Superior temporal gyrus (tissue), 1 donor: ENCODE data around the gene SGMS1.

Source experiments
- DNase-seq: peaks from one replicate; pipeline ENCODE4 v3.0.0-alpha.2; 2016; ENCODE audit errors: extremely low spot score

Gene SGMS1

DNA sequence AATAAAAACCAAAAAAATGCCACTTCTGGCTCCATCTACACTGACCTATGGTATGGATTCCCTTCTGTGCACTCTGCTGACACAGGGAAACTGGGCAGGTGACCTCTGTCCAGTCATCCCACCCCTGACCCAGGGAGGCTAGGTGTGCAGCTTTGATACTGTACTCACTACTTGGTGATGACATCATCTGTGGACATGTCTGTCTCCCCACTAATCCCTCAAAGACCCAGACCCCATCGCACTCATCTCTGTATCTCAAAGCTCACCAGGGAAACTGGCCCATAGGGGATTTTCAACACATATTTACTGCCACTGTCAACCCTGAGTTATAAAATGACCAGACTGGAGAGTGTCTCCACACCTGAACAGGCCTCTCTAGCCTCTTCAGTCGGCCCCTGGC, 10.6 kb downstream of the SGMS1 start:
- no peak for DNase-seq

DNA sequence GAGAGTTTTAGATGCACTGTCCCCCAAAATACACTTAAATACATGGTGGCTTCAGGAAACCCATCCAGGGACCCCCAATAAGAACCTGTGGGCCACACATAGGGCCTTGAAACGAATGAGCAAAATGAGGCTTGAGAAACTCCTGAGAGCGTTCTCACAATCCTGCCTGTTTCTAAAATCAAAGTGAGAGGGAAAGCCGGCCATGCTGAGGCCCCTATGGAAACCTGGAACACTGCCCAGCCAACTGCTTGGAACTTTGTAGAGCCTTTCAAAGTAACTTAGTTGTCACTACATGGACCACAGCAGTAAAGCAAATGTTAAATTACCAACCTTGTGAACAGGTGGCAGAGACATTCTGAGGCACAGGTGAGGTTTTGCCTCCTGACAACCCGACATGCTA, 13.4 kb downstream of the SGMS1 start:
- peak; percentile 32 for DNase-seq

DNA sequence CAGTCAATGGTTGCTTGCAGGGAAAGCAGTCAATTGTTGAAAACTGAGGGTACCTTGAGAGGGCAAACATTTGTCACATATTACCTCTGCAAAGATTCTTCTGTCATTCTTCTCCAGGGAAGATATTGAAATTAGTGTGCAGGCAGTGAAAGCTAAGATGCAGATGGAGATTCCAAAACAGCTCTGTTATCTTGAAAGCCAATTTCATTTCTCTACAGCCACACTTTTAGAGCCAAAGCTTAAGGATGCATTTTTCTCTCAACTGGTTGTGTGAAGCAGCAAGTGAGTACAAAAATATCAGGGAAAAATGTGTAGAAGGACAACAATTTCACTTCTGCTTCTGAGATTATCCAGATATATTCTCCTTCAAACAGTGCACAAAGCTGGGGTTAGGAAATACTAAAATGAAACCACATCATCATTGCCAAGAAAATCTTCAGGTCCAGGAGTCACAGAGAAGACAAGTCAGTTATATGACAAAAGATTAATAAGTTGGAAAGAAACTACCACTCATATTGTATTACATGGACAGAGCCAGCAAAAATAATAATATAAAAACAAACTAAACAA, 16.3 kb downstream of the SGMS1 start:
- peak; percentile 25 for DNase-seq

DNA sequence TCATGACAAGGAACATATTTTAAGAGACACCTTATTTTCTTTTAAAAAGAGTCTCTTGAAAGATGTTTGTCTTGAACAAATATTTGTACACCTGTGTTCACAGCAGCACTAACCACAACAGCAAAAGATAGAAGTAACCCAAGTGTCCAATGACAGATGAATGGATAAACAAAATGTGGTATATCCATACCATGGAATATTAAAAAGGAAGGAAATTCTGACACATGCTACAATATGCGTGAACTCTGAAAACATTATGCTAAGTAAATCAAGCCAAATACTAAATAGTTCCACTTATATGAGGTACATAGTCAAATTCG, 17.8 kb downstream of the SGMS1 start:
- no peak for DNase-seq

DNA sequence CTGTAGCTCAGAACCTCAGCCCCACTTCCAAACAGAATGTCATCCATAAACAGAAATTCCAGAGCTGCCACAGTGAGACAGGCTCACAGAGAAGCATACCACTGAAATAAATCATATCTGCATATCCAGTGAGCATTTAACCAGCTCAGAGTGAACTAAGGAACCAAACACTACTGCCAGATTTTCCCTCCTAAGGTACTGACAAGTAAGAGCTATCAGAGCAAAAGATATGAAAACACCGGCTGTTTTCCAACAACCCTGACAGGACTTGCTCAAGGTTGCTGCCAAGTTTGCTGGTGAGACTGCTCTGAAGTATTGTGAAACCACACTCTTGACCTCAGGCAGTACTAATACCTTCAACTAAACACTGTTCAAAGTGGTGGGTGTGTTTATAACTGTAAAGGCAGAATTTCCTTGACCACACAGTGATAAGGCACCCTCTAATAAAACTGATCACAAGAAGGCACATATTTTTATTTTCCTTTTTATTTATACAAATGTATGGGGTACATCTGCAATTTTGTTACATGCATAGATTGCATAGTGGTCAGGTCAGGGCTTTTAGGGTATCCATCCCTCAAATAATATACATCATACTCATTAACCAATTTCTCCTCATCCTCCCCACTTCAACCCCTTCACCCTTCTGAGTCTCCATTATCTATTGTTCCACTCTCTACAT, 18.3 kb downstream of the SGMS1 start:
- DNase-seq: peak; percentile 50

DNA sequence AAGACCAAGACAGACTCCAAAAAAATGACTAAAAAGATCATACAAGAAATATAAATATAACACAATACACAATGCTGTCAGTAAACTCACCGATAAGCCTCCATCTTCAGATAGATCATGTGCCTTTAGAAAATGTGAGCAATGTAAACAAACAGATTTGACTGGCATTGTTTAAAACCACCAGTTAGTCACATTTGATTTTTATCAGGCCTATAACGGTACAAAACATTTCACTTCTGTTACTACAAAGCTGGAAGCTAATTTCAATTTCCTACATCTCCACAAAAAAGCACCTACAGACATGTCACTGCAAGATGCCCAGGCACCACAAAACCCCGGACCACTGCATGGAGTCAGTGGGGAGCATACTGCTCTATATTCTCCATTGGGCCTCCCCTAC, 18.9 kb downstream of the SGMS1 start:
- no peak for DNase-seq

DNA sequence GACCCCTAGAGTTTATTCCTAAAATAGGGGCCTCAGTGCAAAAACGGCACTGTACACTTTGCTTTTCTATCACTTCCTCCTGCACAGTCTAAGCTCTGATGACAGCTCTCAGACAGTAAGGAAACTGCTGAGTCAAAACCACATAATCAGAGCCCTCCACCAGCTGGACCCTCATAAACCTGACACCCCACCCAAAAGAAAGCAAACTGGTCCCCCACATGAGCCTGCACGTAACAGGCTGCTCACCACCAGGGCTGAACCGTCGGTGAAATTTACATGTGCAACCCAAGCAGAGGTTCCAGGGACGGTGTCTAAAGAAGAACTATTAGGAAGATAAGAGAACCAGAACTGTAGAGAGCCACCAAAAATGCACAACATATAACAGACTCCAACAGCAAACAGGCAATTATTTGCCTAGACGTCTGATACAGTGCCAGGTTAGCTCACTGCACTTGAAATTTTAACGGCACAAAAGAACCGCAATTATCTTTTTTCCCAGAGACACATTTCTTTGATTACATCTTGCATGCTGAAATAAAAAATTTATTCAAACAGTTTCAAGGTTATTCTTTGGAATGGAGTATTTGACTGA, 19.6 kb downstream of the SGMS1 start:
- DNase-seq: no peak

DNA sequence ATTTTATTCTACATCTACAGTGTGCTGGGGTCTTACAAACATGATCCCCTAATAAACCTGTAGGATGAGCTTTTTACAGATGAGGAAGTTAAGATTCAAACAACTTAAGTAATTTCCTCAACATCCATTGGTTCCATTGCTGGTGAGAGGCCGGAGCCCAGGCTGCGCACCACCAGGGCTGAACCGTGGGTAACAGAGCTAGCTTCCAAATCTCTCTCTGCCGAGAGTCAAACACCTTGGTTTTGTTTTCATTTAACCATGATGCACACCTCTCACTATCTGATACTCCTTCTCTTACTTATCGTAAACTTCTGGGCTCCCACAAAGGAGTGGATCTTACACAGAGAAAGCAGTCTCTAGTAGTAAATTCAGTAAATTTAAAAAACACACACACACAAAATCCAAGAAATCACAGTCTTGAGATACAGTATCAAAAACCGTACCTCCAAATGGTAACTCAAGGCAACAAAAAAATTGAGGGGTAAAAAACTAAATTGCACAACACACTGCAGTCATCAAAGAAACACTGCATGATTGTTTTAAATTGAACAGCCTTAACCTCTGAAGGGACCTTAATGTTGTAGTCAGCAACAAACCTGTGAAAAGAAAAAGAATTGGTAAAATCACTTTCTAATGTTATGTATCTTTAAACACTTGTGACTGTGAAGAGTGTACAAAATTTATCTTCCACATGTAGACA, 20.5 kb downstream of the SGMS1 start:
- DNase-seq: no peak

DNA sequence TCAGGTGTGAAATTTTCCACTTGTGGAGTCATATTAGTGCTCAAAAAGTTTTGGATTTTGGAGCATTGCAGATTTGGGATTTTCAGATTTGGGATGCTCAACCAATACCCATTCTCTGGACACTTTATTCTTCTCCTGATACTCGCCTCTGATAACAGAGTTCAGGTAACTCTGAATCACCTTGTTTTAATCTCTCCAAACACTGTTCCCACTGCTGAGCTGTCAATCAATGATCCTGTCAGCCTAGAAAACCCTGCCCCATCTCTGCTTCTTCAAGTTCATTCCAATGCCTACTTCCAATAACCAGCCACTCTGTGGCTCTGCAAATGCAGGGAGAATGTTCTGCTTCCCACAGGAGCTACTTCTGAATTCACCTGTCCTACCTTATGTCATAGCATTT, 21.8 kb downstream of the SGMS1 start:
- DNase-seq: no peak

DNA sequence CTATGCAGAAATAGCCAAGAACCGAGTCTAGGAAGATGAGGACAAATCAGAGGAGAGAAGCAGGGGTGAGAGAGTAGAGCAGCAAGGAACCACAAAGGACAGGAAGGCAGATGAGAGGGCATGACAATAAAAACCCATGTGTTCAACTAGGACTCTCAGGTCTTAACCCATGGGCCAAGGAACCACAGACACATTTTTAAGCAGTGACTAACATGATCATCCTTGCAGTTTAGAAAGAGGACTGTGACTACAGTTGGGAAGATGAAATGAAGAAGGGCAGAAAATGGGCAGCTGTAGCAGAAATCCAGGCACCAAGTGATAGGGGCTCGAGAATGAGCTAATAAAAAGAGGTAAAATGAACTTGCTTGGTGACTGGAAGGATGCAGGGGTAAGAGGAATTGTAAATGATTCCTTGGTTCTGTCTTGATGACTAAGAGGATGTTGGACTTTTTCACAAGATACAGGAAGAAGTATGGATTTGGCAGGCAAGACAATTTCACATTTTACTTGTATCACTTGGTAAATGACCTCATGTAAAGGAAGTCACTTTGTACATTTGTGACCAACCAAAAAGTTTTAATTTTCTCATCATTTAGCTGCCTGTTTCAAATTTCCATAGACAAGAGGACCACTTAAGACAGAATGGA, 22.8 kb downstream of the SGMS1 start:
- DNase-seq: no peak

DNA sequence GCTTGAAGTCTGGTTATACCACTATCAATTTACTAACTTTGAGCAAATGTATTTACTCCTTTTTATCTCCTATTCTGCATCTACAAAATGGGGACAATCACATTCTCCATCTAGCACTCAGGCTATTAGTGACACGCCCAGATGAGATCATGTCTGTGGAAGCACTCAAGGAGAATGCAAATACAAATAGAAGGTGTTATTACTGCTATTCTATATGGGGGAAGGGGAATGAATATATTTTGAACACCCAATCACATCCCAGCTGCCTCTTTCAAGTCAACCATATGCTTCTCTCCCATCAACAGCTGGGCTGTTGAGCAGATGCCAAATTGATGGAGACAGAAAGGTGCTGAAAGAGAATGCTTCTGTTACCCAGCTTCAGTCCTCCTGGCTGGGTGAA, 23.5 kb downstream of the SGMS1 start:
- no peak for DNase-seq

DNA sequence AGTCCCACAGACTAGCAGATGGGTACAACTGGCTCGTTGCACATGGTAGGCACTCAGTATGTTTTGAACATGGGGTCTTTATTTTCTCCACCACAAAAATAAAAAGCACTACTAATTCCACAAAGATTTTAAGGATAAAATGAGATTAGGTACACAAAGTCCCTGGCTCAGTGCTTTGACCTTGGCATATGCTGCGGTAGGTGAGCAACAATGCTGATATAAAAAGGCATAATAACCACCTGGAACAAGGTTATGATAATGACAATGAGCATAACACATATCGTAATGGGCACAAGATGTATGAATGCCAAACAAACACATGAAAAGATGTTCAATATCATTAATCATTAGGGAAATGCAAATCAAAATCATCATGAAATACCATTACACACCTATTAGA, 26.9 kb downstream of the SGMS1 start:
- no peak for DNase-seq

DNA sequence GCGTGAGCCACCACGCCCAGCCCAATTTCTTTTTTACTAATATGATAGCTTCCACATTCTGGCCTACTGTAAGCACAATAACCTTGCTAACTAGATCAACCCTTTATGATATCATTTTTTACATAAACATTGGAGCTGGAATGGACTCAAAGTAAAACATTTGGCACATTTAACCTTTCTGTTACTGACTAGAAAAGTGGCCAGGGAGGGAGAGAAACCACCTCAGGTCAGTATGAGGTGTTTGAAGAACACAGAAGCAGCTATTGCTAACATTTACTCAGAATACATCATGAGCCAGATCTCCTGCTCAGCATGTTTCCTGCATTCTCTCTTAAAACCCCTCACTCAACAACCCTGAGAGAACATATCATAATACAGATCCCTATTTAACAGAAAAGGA, 27.3 kb downstream of the SGMS1 start:
- no peak for DNase-seq

DNA sequence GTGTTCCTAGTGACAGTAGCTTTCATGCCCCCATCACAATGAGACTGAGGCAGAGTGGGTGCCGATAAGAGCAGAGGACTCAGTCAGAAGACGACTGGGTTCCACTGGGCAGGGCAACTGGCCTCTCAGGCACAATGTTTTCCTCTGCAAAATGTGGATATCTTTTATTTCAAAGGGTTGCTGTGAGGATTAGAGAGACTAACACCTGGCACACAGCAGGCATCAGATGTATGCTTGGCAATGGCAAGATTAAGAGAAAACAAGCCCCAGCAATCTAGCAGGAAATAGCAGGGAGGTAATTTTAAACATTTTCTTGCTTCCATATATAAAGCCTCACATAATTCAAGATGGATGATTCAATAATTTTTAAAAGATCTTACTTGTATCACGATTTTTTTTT, 28.0 kb downstream of the SGMS1 start:
- no peak for DNase-seq

DNA sequence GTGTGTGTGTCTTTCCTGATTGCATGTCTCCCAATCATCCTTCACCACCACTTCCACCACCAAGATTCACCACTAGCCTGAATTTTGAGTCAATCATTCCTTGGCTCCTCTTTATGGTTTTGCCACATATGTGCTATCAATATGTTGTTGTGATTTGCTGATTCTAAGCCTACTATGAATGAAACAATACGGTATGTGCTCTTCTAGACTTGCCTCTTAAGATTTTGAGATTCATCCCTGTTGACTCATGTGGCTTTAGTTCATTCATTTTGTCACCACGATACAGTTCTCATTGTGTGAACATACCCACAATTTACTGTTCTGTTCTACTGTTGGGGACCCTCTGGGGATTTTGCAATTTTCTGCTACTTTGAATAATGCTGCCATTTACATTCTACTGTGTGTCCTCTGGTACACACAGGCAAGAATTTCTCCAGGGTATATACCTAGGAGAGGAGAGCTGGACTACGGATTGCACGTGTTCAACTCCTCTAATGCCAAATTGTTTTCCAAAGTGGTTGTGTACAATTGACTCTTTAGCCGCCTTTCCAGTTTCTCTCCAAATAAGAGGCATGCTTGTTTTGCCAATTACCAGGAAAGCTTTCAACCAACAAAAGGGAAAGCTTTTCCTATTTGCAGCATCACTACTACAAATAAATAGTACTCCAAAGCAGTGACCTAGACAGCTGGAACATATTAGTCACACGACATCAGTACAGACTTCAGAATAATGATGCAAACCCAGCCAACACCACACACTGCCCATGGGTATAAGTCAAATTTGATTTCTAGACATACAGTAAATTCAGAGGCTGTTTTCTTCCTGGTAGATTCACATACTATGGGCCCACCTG, 30.0 kb downstream of the SGMS1 start:
- DNase-seq: no peak

DNA sequence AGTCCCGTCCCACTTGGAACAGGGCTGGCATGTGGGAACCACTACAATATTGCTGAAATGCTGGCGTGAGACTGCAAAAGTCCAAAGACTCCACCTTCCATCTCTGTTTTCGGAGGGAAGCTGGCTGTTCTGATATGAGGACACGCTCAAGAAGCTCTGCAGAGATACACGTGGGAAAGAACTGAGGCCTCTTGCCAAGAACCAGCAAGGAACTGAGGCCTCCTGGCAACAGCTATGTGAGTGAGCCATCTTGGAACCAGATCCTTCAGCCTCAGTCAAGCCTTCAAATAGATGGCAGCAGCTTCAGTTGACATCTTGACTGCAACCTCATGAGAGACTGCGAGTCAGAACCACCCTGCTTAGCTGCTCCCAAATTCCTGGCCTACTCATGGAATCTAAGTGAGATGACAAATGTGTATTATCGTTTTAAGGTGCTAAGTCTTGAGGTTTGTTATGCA, 30.8 kb downstream of the SGMS1 start:
- DNase-seq: no peak

DNA sequence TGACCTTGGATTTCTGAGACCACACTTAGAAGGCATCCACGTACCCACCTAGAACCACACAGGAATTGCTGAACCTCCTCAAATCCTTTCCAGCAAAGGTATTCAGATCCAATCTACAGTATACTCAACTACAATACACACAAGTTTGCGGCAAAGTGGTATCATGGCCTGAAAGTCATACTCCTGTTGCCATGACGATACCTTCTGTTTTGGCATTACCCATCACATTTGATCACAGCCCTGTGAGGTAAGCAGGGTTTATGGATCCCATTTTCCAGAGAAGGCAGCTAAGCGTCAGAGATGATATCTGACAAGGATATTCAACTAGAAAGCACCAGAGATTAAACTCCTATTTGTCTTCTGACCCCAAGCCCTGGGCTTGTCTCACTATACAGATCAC, 32.8 kb downstream of the SGMS1 start:
- DNase-seq: no peak

DNA sequence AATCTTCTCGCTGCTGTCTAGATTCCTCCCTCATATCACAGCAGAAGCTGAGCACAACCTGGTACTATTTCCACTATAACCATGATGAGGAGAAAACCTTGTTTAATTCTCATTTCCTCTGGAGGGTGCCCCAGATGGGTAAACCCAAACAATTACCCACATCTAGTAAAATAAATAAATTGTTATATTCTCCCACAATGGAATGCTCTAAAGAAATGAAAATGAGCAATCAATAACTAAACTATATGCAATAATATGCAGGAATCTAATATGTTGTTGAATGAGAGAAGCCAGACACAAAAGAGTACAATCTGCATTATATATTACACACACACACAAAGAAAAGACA, 37.0 kb downstream of the SGMS1 start:
- DNase-seq: no peak

DNA sequence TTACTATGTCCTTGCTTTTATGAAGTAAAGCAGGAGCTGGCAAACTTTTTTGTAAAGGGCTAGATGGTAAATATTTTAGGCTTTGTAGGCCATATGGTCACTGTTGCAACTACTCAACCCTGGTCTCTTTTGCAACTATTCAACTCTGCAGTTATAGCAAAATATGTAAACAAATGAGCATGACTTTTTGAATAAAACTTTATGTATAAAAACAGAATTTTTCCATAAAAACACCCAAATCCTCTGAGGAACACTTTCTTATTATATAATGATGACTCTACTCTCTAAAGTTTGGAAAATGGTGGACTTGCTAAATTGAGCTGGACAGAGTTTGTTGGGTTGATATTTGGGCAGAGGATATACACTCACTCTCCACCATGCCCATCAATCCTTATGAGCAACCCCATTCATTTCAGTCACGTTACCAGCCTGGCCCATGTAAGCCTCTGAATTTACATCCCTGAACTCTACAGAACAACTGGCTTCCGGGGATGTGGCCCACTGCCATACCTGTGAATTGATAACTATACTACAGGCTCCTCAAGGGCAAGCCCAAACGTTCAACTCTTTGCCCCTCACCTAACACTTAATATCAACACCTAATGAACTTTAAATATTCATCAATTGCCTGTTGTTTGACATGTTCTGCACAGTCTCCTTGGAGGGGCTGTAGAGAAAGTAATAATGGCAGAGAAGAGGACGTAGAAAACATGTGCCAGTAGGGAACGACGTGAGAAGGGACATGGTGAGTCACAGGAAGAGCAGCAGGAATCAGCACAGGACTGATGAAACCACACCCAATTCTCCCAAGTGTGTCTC, 37.6 kb downstream of the SGMS1 start:
- no peak for DNase-seq

DNA sequence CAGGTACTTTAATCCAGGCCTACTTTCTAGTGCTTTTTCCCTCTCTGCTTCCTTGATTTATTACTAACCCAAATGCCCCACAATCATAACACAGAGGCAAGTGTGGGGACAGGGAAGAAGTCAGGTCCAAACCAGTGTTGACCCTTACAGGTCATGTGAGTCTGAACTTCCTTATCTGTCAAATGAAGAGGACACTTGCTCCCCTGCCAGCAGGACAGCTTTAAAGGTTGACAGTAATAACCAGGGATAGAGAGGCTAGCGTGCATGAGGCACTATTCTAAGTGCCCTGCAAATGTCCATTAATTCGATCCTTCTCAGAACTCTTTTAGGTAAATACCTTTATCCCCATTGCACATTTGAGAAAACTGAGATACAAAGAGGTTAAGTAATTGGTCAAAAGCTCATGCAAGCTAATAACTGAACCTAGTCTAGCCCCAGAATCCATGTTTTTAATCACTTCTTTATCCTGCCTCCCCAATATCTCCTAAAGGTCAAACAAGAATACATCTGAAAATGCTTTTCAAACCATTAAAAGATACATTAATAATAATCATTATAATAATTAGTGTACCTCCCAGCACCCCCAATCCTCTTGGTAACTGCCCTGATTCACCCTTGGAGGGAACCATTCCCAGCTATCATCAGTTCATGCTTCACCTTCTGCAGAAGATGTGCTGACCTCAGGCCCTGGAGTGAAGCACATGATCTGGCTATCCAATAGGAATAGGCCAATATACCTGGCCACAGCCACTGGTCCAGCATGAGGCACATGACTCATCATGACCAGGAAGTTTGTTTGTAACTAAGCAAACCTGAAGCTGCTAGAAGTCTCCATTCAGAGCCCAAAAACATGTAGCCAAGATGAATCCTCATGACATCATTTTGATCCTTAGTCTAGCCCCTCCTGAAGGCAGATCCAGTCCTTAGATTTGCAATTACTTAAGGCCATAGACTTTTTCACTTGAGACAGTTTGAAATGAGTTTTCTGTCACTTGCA, 40.7 kb downstream of the SGMS1 start:
- no peak for DNase-seq
